ENCODE results near the gene NDRG3.
"Not testable (repeated sequence)": the region's sequence is repeated elsewhere in the genome, so short reads cannot be mapped to it uniquely, and the experiment has no call there.

DNA sequence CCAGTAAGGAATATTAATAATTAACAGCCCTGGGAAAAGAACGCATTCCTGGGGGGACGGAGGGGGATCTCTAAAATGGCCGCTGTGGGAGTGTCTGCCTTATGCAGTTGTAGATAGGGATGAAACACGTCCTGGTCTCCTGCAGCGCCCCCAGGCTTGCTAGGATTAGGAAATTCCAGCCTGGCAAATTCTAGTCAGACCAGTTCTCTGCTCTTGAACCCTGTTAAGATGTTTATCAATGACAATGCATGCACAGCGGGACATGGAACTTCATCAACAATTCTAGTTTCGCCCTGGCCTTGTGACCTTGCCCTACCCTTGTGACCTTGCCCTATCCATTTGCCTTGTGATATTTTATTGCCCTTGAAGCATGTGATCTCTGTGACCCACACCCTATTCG, 50.4 kb downstream of the NDRG3 start:
- not testable (repeated sequence) for TF ChIP-seq CTCF (conservative IDR thresholded peaks at IDR 0.05); EZH2 (IDR thresholded peaks at IDR 0.05; ENCODE audit: low read depth)

All from PC-9 (cell line).